ENCODE measurements around the gene LRRC4C. TPM values are rescaled to one million over a fixed set of nuclear protein-coding genes. Genes with fewer than 3 reads are reported as not detected.

Gene LRRC4C
- total RNA-seq, 1 donor from 2014 or later: 2.7 TPM

GRCh38 chr11:41102471-41102870 is 357.0 kb downstream of the LRRC4C start:
- Mint-ChIP-seq H3K27ac (no peak overlapping the region), H3K4me3 (no peak overlapping the region), H3K36me3 (no peaks in the 10 kb centered on the region), H3K4me1 (no peaks in the 10 kb centered on the region), H3K9me3 (peaks cover 3% of the 10 kb centered on the region), H3K27me3 (ENCODE audit: insufficient read depth, low read depth) (no peaks in the 10 kb centered on the region)
- Histone ChIP-seq H3K9ac (no peak overlapping the region), H2AFZ (replicated peaks) (no peak overlapping the region), H3K79me2 (ENCODE audit: low read depth) (no peaks in the 10 kb centered on the region), H3K9me3 (ENCODE audit: low read depth) (no peaks in the 10 kb centered on the region), H4K20me1 (ENCODE audit: low read depth) (no peaks in the 10 kb centered on the region), H3K4me2 (no peak overlapping the region), H3K4me1 (no peaks in the 10 kb centered on the region), H3F3A (ENCODE audit: low read depth) (no peaks in the 10 kb centered on the region), H3K27ac (no peak overlapping the region), H3K4me3 (no peak overlapping the region), H3K27me3 (no peaks in the 10 kb centered on the region), H3K36me3 (no peaks in the 10 kb centered on the region)
- no peak for DNase-seq (ENCODE audit: low spot score)
- TF ChIP-seq, protein P1, sequence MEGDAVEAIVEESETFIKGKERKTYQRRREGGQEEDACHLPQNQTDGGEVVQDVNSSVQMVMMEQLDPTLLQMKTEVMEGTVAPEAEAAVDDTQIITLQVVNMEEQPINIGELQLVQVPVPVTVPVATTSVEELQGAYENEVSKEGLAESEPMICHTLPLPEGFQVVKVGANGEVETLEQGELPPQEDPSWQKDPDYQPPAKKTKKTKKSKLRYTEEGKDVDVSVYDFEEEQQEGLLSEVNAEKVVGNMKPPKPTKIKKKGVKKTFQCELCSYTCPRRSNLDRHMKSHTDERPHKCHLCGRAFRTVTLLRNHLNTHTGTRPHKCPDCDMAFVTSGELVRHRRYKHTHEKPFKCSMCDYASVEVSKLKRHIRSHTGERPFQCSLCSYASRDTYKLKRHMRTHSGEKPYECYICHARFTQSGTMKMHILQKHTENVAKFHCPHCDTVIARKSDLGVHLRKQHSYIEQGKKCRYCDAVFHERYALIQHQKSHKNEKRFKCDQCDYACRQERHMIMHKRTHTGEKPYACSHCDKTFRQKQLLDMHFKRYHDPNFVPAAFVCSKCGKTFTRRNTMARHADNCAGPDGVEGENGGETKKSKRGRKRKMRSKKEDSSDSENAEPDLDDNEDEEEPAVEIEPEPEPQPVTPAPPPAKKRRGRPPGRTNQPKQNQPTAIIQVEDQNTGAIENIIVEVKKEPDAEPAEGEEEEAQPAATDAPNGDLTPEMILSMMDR (IDR thresholded peaks at IDR 0.05): no peak

DNA sequence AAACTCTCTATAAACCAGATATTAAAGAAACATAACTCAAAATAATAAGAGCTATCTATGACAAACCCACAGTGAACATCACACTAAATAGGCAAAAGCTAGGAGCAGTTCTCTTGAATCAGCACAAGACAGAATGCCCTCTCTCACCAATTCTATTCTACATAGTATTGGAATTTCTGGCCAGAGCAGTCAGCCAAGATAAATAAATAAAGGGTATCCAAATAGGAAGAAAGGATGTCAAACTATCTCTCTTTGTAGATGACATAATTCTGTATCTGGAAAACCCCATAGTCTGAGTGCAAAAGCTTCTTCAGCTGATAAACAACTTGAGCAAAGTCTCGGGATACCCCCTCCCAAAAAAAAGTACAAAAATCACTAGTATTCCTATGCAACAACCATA is 359.8 kb downstream of the LRRC4C start:
- no peaks in the 10 kb centered on the region for H3K4me1 Mint-ChIP-seq

DNA sequence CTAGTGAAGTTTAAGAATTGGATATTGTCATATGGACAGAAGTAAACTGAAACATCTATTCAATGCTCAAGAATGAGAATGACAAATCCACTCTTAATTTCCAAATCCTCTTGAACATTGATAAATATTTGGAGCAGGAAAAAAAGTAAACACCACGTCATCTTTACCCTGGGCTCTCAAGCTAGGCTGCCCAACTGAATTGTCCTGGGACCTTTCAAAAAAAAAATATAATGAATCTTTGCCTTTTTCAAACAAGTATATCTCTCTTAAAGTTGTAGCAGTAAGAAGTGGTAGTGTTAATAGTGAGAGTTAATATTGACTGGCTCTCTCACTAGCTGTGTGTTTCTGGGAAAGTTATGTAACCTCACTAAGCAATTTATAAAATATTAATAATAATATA is 374.3 kb downstream of the LRRC4C start:
- Histone ChIP-seq H2AFZ (replicated peaks) (no peak overlapping the region), H3K27me3 (no peaks in the 10 kb centered on the region), H3F3A (ENCODE audit: low read depth) (no peaks in the 10 kb centered on the region), H3K4me2 (no peak overlapping the region), H3K27ac (no peak overlapping the region), H3K79me2 (ENCODE audit: low read depth) (no peaks in the 10 kb centered on the region), H3K4me3 (no peak overlapping the region), H4K20me1 (ENCODE audit: low read depth) (no peaks in the 10 kb centered on the region), H3K9ac (no peak overlapping the region), H3K9me3 (ENCODE audit: low read depth) (no peaks in the 10 kb centered on the region), H3K4me1 (no peaks in the 10 kb centered on the region), H3K36me3 (no peaks in the 10 kb centered on the region)
- no peak for DNase-seq (ENCODE audit: low spot score)
- Mint-ChIP-seq H3K27ac (no peak overlapping the region), H3K4me1 (no peaks in the 10 kb centered on the region), H3K4me3 (no peak overlapping the region), H3K9me3 (no peaks in the 10 kb centered on the region), H3K36me3 (no peaks in the 10 kb centered on the region), H3K27me3 (ENCODE audit: insufficient read depth, low read depth) (no peaks in the 10 kb centered on the region)
- TF ChIP-seq EZH2 (IDR thresholded peaks at IDR 0.05) (no peak), EZH2phosphoT487 (IDR thresholded peaks at IDR 0.05) (no peak)
- TF ChIP-seq, protein P1 (IDR thresholded peaks at IDR 0.05): no peak

More for the DNA sequence above, 359.8 kb downstream of the LRRC4C start:
- H3K27me3 Mint-ChIP-seq (ENCODE audit: insufficient read depth, low read depth): no peaks in the 10 kb centered on the region
- Histone ChIP-seq H3K79me2 (ENCODE audit: low read depth) (no peaks in the 10 kb centered on the region), H3K4me2 (no peak overlapping the region), H3K4me3 (no peak overlapping the region), H3K9ac (no peak overlapping the region), H3K27ac (no peak overlapping the region), H3K36me3 (no peaks in the 10 kb centered on the region), H3K27me3 (no peaks in the 10 kb centered on the region), H3K9me3 (ENCODE audit: low read depth) (no peaks in the 10 kb centered on the region), H2AFZ (replicated peaks) (no peak overlapping the region), H3F3A (ENCODE audit: low read depth) (no peaks in the 10 kb centered on the region), H3K4me1 (no peaks in the 10 kb centered on the region), H4K20me1 (ENCODE audit: low read depth) (no peaks in the 10 kb centered on the region)
- TF ChIP-seq EZH2phosphoT487 (IDR thresholded peaks at IDR 0.05): no peak
- TF ChIP-seq, protein P1 (IDR thresholded peaks at IDR 0.05): no peak
- TF ChIP-seq EZH2 (IDR thresholded peaks at IDR 0.05): no peak
- H3K36me3 Mint-ChIP-seq: no peaks in the 10 kb centered on the region
- DNase-seq (ENCODE audit: low spot score): no peak
- no peak overlapping the region for H3K27ac Mint-ChIP-seq
- H3K9me3 Mint-ChIP-seq: peaks cover 3% of the 10 kb centered on the region
- H3K4me3 Mint-ChIP-seq: no peak overlapping the region
